NCI-H524 (cell line): ENCODE data around the gene LHPP.

Source experiments
- DNase-seq, 2 experiments: peaks; one replicate each; lab custom pipeline; 2025; lab: John Stamatoyannopoulos, UW

The LHPP gene

GRCh38 chr10:124659380-124659779 is 197.8 kb downstream of the LHPP start:
- no peak for DNase-seq

DNA sequence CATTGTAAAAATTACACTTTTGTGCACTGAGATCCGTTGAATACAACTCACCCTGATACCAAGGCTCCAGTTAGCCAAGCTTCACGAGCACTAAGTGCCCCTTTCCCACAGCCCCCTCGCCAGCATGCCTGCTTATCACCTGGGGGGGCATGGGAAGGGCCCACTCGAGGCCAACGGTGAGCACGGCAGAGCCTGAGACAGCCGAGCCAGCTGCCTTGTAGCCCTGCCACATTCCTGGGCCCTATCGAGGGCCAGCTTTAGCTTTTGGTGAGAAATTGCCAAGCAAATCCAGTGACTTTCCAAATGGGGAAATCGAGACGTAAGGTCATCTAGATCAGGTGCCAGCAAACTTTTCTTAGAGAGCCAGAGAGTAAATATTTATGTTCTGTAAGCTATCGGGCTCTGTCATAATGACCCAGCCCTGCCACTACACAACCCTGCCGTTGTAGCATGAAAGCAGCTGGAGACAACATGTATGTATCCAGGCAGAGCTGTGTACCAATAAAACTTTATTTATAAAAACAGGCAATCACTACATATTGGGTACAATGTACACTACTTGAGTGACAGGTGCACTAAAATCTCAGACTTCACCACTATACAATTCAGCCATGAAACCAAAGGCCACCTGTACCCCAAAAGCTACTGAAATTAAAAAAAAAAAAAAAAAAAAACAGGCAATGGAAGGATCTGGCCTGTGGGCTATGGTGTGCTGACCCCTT is 198.9 kb downstream of the LHPP start:
- DNase-seq, result no peak

DNA sequence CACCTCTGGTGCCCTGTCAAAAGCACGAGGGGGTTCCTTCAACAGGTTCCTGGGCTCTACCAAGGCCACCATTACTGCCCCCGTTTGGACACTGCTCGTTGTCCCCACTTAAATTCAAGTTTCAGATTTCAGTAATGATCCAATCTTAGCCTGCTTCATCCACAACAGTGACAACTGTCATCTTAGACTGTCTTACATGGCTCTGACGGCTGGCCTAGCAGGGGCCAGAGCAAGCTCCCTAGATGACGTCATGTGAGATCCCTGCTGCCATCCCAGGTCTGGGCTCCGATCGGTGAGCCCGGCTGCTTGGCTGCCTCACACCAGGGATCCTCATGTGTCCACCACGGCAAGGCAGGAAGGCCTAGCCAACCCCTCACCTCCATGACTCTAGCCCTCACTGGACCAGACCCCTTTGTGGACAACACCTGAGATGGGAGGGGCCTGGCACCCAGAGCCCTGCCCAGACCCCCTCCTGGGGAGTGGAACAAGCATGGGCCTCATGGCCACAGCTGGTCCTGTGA is 200.1 kb downstream of the LHPP start:
- no peak for DNase-seq

- DNase-seq, result no peak
Measured at GRCh38 chr10:124663228-124663627, 201.6 kb downstream of the LHPP start.
